GM23338 (cell line): ENCODE results near the gene SNTB2. TPM values are rescaled to one million over a fixed set of nuclear protein-coding genes. Genes with fewer than 3 reads are reported as not detected.
A peak's percentile ranks its signal among the peaks of the same experiment; 100 is the strongest.

ENCODE experiments used
- ATAC-seq: fragments of 200-7000 bp; cut with Tn5 transposase; 3 replicates; pipeline ENCODE4 v1.9.1; 2020
- DNase-seq: peaks from one replicate; pipeline ENCODE4 v3.0.0-alpha.2; 2015; ENCODE audit warnings: low spot score
- H2AFZ ChIP-seq: fragments of 200-600 bp; sonication (generic); 2 replicates; pipeline ENCODE4 v1.8.0; 2016; ENCODE audit warnings: antibody characterized with exemption, mild to moderate bottlenecking, moderate library complexity
- H3F3A ChIP-seq: fragments of 200-600 bp; sonication (generic); replicated peaks from 2 replicates; pipeline ENCODE4 v1.8.0; 2017; ENCODE audit warnings: antibody characterized with exemption, mixed run types, low read depth
- H3K27ac ChIP-seq: fragments of 200-600 bp; sonication (generic); 2 replicates; pipeline ENCODE4 v1.6.1; 2016; ENCODE audit warnings: low read depth
- H3K27me3 ChIP-seq: fragments of 200-600 bp; sonication (generic); 2 replicates; pipeline ENCODE4 v1.8.0; 2016; ENCODE audit warnings: mild to moderate bottlenecking, mixed run types, moderate library complexity; ENCODE audit not compliant: insufficient read depth
- H3K36me3 ChIP-seq: fragments of 200-600 bp; sonication (generic); 2 replicates; pipeline ENCODE4 v1.8.0; 2016; ENCODE audit warnings: mild to moderate bottlenecking; ENCODE audit not compliant: insufficient read depth
- H3K4me1 ChIP-seq: fragments of 200-600 bp; sonication (generic); 2 replicates; pipeline ENCODE4 v1.8.0; 2016; ENCODE audit warnings: mild to moderate bottlenecking, moderate library complexity; ENCODE audit not compliant: insufficient read depth
- H3K4me2 ChIP-seq: fragments of 200-600 bp; sonication (generic); 2 replicates; pipeline ENCODE4 v1.7.1; 2017; ENCODE audit warnings: mixed run types
- H3K4me3 ChIP-seq: fragments of 200-600 bp; sonication (generic); 2 replicates; pipeline ENCODE4 v1.6.1; 2016; ENCODE audit warnings: mixed run types
- H3K79me2 ChIP-seq: fragments of 200-600 bp; sonication (generic); replicated peaks from 2 replicates; pipeline ENCODE4 v1.8.0; 2017; ENCODE audit warnings: mild to moderate bottlenecking; ENCODE audit not compliant: insufficient read depth
- H3K9me2 ChIP-seq: fragments of 200-600 bp; sonication (generic); 2 replicates; pipeline ENCODE4 v1.8.0; 2017; ENCODE audit not compliant: insufficient read depth
- H4K20me1 ChIP-seq: fragments of 200-600 bp; sonication (generic); replicated peaks from 2 replicates; pipeline ENCODE4 v1.8.0; 2017; ENCODE audit warnings: mild to moderate bottlenecking; ENCODE audit not compliant: insufficient read depth
- H3K27ac Mint-ChIP-seq: 2 replicates; pipeline ENCODE4 v1.8.0; 2020; ENCODE audit warnings: inconsistent platforms, mild to moderate bottlenecking, moderate library complexity, mixed read lengths
- H3K27me3 Mint-ChIP-seq: 3 replicates; pipeline ENCODE4 v1.8.0; 2022; ENCODE audit warnings: low read depth, mild to moderate bottlenecking, moderate library complexity, mixed read lengths, inconsistent platforms; ENCODE audit not compliant: insufficient read depth, poor library complexity
- H3K36me3 Mint-ChIP-seq: 3 replicates; pipeline ENCODE4 v1.8.0; 2021; ENCODE audit warnings: low read depth, mild to moderate bottlenecking, inconsistent platforms, moderate library complexity, mixed read lengths
- H3K4me1 Mint-ChIP-seq: 3 replicates; pipeline ENCODE4 v1.8.0; 2020; ENCODE audit warnings: mild to moderate bottlenecking, inconsistent platforms, mixed read lengths
- H3K4me3 Mint-ChIP-seq: 3 replicates; pipeline ENCODE4 v1.8.0; 2021; ENCODE audit warnings: moderate library complexity, mild to moderate bottlenecking, inconsistent platforms, mixed read lengths
- H3K9me3 Mint-ChIP-seq: 3 replicates; pipeline ENCODE4 v1.8.0; 2020; ENCODE audit warnings: moderate library complexity, mild to moderate bottlenecking, inconsistent platforms, mixed read lengths
- CREB1 ChIP-seq: fragments of 250-450 bp; sonication (Bioruptor Pico); IDR thresholded peaks from 2 replicates; pipeline ENCODE4 v1.5.0; 2020; ENCODE audit warnings: low read depth, mild to moderate bottlenecking, moderate library complexity
- ETS1 ChIP-seq: IDR thresholded peaks from 2 replicates; pipeline ENCODE4 v1.6.1; 2016; ENCODE audit warnings: antibody characterized with exemption
- EZH2 ChIP-seq: fragments of 200-600 bp; sonication (generic); IDR thresholded peaks from one replicate; pipeline ENCODE4 v1.8.0; 2017; ENCODE audit warnings: antibody characterized with exemption, mild to moderate bottlenecking, low read depth; ENCODE audit not compliant: unreplicated experiment
- EZH2phosphoT487 ChIP-seq: fragments of 200-600 bp; sonication (generic); IDR thresholded peaks from one replicate; pipeline ENCODE4 v1.8.1; 2018; ENCODE audit warnings: antibody characterized with exemption; ENCODE audit not compliant: unreplicated experiment
- NANOG ChIP-seq: IDR thresholded peaks from 2 replicates; pipeline ENCODE4 v1.6.1; 2016; ENCODE audit warnings: antibody characterized with exemption, borderline replicate concordance
- POLR2AphosphoS5 ChIP-seq: IDR thresholded peaks from 2 replicates; pipeline ENCODE4 v1.6.1; 2016; ENCODE audit warnings: antibody characterized with exemption, low read depth
- ZNF462 ChIP-seq: fragments of 250-450 bp; sonication (Bioruptor Pico); IDR thresholded peaks from 2 replicates; pipeline ENCODE4 v1.5.0; 2020; ENCODE audit warnings: mild to moderate bottlenecking, moderate library complexity
- polyA plus RNA-seq: library from polyadenylated mRNA; unstranded; fragments of >200 nt; fragmentation: Nextera tagmentation; extraction: Ambion mirVana; gene quantifications from 2 replicates; pipeline ENCODE4 v1.2.1, GENCODE V29; 2016
- total RNA-seq: library from RNA; depleted of rRNA; stranded (reverse); fragments of >200 nt; shearing (Covaris generic); gene quantifications from 2 replicates; pipeline ENCODE4 v1.2.3, GENCODE V29; 2014

SNTB2 gene
- total and polyA plus RNA-seq, 2 experiments from 2014 or later, result 4.8 to 42.7 TPM

DNA sequence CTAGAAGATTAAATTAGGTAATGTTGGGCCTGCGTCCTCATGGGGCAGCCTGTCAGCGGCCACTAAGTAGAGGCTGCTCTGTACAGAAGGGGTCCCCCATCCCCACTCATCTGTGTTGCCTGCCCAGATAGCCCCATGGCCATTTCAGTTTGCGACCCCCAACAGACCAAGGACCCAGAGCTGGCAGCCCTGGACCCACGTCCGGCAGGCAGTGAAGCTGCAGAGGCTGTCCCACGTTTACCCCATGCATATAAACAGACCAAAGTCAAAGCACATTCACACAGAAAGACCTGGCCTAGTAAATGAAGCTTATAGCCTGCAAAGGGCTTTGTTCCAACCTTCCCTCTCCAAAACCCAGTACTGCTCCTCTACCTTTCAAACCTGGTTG, 138.8 kb downstream of the SNTB2 start (continued):
- no peak for TF ChIP-seq ZNF462 (CRISPR knock-in tag)
- TF ChIP-seq CREB1 (CRISPR knock-in tag), result no peak

DNA sequence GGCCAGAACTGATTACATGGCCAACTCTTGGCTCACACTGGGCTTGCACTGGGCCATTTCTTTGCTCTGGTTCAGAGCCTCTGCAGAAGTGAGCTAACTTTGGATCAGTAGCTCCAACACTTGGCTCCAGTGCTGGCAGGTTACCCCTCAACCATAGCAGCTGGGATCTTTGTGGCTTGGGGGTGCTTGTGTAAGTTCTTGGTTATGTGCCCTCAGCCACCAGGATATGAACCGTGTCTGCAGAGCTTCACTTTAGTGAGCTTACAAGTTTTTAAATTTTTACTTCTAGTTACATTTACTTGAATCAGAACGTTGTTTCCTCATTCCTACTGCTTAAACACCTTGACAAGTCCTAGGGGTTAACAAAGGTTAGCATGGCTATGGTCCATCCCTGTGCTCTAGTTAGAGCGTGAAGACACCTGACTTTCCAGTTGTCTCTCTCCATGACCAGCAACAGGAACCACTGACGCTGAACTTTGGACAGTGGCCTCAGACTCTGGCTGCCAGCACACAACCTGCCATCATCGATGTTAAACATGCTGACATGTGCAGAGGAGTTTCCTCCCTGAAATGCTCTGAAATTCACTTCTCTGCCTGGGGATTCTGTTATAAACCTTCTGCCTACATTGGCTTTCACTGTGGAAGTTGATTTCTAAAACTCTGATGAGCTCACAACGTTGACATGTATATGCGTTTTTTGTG, 139.4 kb downstream of the SNTB2 start:
- TF ChIP-seq EZH2, result no peak
- TF ChIP-seq POLR2AphosphoS5, result no peak
- no peak for TF ChIP-seq ETS1
- TF ChIP-seq CREB1 (CRISPR knock-in tag), result no peak
- no peak for TF ChIP-seq EZH2phosphoT487
- no peak for TF ChIP-seq NANOG
- H3F3A ChIP-seq, result peaks cover 30% of the 10 kb centered on the region
- no peaks in the 10 kb centered on the region for H3K27me3 ChIP-seq
- peaks cover 21% of the 10 kb centered on the region for H3K4me1 ChIP-seq
- H3K27ac Mint-ChIP-seq, result no peak overlapping the region
- no peak overlapping the region for H2AFZ ChIP-seq
- 0 out of 2 replicates have a peak overlapping the region, but pooled peaks have one; percentile 19 for H3K27ac ChIP-seq
- peaks cover 26% of the 10 kb centered on the region for H3K27me3 Mint-ChIP-seq
- peak overlapping the region; percentile 28; the same call in 1 of the 2 replicates for H3K4me3 ChIP-seq
- peak overlapping the region; percentile 46 for H3K4me3 Mint-ChIP-seq
- ATAC-seq (no peak), DNase-seq (no peak)
- H3K4me2 ChIP-seq, result peak overlapping the region; percentile 62
- no peaks in the 10 kb centered on the region for H3K9me2 ChIP-seq
- peaks cover 53% of the 10 kb centered on the region for H4K20me1 ChIP-seq
- H3K36me3 Mint-ChIP-seq, result peaks cover 84% of the 10 kb centered on the region
- H3K79me2 ChIP-seq, result peaks cover 55% of the 10 kb centered on the region
- H3K36me3 ChIP-seq, result peaks cover 15% of the 10 kb centered on the region
- peaks cover 18% of the 10 kb centered on the region for H3K4me1 Mint-ChIP-seq
- 0 out of 3 replicates have a peak, but pooled peaks cover 4% of the 10 kb centered on the region for H3K9me3 Mint-ChIP-seq
